Esophagus squamous epithelium (tissue), 4 donors: ENCODE measurements around the gene NMNAT1.

ENCODE experiments used
- POLR2A ChIP-seq, 4 donors: fragments of 450-650 bp; IDR thresholded peaks; one replicate each; pipeline ENCODE4 v1.6.1; 2017; ENCODE audit warnings: antibody characterized with exemption in 4 of 4, mild to moderate bottlenecking in 4 of 4, moderate library complexity in 3 of 4
- TF ChIP-seq, protein P1 (sequence below), 6 experiments: fragments of 450-650 bp in 4 of 6; fragments of 200-600 bp in 2 of 6; sonication (generic) in 2 of 6; IDR thresholded peaks; one replicate each; pipeline ENCODE4 v1.5.1; 2016 to 2019; ENCODE audit warnings: antibody characterized with exemption in 6 of 6, mild to moderate bottlenecking in 4 of 6, moderate library complexity in 4 of 6

DNA sequence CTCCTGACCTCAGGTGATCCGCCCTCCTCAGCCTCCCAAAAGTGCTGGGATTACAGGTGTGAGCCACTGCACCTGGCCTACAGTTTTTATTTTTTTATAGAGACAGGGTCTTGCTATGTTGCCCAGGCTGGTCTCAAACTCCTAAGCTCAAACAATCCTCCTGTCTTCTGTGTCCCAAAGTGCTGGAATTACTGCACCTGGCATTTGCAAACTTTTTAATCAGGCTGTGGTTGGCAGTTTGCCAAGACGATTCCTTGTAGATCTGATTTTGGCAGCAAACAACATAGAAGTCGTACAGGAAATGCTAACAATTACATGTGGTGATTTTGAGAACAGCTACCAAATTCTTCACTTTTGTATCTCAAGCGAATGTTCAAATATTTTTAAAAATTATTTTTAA lies 63.9 kb downstream of the NMNAT1 start:
- TF ChIP-seq, protein P1, sequence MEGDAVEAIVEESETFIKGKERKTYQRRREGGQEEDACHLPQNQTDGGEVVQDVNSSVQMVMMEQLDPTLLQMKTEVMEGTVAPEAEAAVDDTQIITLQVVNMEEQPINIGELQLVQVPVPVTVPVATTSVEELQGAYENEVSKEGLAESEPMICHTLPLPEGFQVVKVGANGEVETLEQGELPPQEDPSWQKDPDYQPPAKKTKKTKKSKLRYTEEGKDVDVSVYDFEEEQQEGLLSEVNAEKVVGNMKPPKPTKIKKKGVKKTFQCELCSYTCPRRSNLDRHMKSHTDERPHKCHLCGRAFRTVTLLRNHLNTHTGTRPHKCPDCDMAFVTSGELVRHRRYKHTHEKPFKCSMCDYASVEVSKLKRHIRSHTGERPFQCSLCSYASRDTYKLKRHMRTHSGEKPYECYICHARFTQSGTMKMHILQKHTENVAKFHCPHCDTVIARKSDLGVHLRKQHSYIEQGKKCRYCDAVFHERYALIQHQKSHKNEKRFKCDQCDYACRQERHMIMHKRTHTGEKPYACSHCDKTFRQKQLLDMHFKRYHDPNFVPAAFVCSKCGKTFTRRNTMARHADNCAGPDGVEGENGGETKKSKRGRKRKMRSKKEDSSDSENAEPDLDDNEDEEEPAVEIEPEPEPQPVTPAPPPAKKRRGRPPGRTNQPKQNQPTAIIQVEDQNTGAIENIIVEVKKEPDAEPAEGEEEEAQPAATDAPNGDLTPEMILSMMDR (IDR thresholded peaks at IDR 0.05) = no peak
- TF ChIP-seq POLR2A (IDR thresholded peaks at IDR 0.05) = no peak
